Activated naive CD8-positive, alpha-beta T cell treated with anti-CD3 and anti-CD28 coated beads for 36 hours (primary cell): ENCODE data around the gene SLC2A6. TPM values are rescaled to one million over a fixed set of nuclear protein-coding genes. Genes with fewer than 3 reads are reported as not detected.

Experiments
- DNase-seq: peaks from one replicate; pipeline ENCODE4 v3.0.0; 2021
- H3K27ac Mint-ChIP-seq: one replicate; pipeline ENCODE4 v1.8.0; 2022; ENCODE audit warnings: mild to moderate bottlenecking, moderate library complexity, mixed read lengths
- H3K27me3 Mint-ChIP-seq: one replicate; pipeline ENCODE4 v1.8.0; 2022; ENCODE audit warnings: mild to moderate bottlenecking, mixed read lengths
- H3K36me3 Mint-ChIP-seq: one replicate; pipeline ENCODE4 v1.8.0; 2021; ENCODE audit warnings: mild to moderate bottlenecking, mixed read lengths
- H3K4me1 Mint-ChIP-seq: one replicate; pipeline ENCODE4 v1.8.0; 2021; ENCODE audit warnings: mixed read lengths
- H3K4me3 Mint-ChIP-seq: one replicate; pipeline ENCODE4 v1.8.0; 2022; ENCODE audit warnings: mild to moderate bottlenecking, moderate library complexity, mixed read lengths
- H3K9me3 Mint-ChIP-seq: one replicate; pipeline ENCODE4 v1.8.0; 2022; ENCODE audit warnings: mixed read lengths
- total RNA-seq, 2 experiments: library from RNA; stranded (reverse); gene quantifications; one replicate each; pipeline ENCODE4 v1.2.3, GENCODE V29; 2021

The SLC2A6 gene
- total RNA-seq, 2 experiments from 2014 or later = 8.9 to 9.3 TPM

DNA sequence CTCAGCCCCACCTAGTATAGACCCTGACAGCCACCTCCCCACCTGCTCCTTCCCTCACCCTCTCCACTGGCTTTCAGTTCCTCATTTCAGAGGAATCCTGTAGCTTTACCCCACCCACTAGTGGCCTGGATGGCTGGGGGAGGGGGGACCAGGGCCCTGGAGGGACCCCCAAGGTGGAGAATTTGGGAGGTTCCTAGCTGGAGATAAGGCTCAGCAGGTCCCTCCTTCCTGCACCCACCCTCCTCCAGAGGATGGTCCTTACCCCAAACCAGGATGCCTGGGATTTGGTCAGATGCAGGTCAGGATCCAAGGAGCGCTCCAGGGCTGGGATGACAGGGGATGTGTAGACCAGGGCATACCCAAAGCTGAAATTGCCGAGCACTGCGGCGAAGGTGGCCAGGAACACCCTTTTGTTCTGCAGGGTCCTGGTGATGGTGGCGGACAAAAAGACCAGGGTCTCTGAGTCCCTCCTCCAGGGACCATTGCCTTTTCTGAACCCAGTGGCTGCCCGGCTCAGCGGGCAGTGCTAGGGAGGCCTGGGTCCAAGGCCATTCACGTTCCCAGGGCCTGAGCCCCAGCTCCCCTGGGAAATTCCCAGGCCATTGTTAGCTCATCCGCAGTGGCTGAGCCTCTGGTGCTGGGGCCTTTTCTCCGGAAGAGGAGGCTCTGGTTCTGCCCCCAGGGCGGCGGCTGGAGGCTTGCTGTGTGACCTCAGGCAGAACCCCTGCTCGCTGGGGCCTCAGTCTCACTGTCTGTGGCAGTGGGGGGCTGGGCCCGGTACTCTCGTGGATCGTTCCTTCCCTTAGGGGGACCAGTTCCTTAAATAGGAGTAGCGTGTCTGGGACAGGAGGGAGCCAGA, 678 bp downstream of the SLC2A6 start:
- H3K27me3 Mint-ChIP-seq = no peaks in the 10 kb centered on the region
- peak overlapping the region; percentile 67 for H3K27ac Mint-ChIP-seq
- peaks cover 13% of the 10 kb centered on the region for H3K4me1 Mint-ChIP-seq
- H3K36me3 Mint-ChIP-seq = no peaks in the 10 kb centered on the region
- DNase-seq = peak; percentile 19
- H3K9me3 Mint-ChIP-seq = no peaks in the 10 kb centered on the region
- H3K4me3 Mint-ChIP-seq = peak overlapping the region; percentile 81

DNA sequence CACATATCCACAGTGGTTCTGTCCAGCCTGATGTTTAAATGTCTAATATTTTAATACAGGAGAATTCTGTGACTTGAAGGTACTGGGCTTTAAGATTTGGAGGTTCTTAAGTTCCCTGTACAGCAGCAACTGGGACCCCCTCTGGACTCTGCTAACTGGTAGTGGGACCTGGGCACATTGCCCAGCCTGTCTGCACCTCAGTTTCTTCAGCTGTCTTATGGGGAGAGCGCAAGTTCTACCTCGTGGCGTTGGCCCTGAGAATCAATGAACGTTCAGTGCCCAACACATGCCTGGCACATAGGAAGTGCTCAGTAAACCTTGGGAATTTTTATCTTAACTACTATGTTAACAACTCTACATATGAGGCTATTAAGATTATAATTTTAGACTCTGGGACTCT, 1.4 kb downstream of the SLC2A6 start:
- Mint-ChIP-seq H3K4me3 (peak overlapping the region; percentile 81), H3K4me1 (peaks cover 13% of the 10 kb centered on the region), H3K27me3 (no peaks in the 10 kb centered on the region), H3K27ac (no peak overlapping the region), H3K9me3 (no peaks in the 10 kb centered on the region), H3K36me3 (no peaks in the 10 kb centered on the region)
- no peak for DNase-seq

DNA sequence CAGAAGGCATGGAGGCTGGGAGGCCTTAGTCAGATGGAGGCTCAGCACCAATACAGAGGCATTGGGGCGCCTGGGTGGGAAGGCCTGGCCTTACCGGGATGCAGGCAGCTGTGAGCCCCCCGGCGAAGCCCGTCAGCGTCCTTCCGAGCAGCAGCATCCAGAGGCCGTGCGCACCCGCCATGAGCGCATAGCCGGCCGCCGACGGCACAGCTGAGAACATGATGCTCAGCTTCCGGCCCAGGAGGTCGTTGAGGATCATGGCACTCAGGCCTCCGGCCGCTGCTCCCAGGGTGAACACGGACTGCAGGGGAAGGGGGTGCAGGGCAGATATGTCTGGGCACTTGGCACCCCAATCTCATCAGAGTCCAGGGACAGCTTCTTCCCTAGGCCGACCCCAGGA, 2.0 kb downstream of the SLC2A6 start:
- no peaks in the 10 kb centered on the region for H3K9me3 Mint-ChIP-seq
- H3K36me3 Mint-ChIP-seq = no peaks in the 10 kb centered on the region
- peaks cover 13% of the 10 kb centered on the region for H3K4me1 Mint-ChIP-seq
- H3K27ac Mint-ChIP-seq = no peak overlapping the region
- H3K27me3 Mint-ChIP-seq = no peaks in the 10 kb centered on the region
- no peak overlapping the region for H3K4me3 Mint-ChIP-seq
- no peak for DNase-seq

DNA sequence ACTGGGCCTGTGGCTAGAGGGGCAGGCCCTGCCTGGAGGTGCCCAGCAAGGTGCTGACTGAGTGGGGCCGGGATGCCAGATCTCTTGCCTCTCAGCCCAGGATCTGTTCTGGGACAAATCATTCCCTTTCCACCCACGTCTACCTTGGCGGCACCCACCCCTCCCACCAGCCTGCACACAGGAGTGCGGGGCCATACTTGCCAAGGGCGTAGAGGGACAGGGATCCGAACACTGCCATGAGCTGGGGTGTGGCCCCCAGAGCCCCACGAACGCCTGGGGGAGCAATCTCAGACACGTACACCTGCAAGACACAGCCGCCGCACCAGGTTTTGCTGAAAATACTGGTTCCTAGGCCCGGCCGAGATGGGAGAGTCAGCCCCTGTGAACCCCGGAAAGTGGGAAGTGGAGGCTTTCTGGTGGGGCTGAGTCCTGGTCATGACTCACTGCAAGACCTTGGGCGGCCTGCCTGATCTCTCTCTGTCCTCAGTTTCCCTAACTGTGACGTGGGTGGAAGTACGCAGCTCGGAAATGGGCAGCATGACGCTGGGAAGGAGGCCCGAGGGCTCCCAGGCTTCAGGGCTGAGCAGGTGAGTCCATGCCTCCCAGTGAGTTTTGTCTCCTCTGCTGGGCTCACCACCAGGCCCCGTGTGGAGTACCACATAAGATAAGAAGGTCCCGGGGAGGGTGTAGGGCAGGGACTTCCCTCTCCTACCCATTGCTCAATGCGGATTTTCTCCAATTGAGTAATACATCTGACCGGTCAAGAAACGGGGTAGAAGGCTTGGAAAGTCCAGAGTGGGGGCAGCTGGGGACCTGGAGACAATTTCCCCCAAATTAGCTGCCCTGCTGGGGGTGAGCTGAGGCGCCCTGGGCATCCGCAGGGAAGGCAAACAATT, 2.6 kb downstream of the SLC2A6 start:
- Mint-ChIP-seq H3K4me1 (peaks cover 13% of the 10 kb centered on the region), H3K9me3 (no peaks in the 10 kb centered on the region), H3K27ac (no peak overlapping the region), H3K36me3 (no peaks in the 10 kb centered on the region), H3K27me3 (no peaks in the 10 kb centered on the region), H3K4me3 (no peak overlapping the region)
- DNase-seq = no peak

DNA sequence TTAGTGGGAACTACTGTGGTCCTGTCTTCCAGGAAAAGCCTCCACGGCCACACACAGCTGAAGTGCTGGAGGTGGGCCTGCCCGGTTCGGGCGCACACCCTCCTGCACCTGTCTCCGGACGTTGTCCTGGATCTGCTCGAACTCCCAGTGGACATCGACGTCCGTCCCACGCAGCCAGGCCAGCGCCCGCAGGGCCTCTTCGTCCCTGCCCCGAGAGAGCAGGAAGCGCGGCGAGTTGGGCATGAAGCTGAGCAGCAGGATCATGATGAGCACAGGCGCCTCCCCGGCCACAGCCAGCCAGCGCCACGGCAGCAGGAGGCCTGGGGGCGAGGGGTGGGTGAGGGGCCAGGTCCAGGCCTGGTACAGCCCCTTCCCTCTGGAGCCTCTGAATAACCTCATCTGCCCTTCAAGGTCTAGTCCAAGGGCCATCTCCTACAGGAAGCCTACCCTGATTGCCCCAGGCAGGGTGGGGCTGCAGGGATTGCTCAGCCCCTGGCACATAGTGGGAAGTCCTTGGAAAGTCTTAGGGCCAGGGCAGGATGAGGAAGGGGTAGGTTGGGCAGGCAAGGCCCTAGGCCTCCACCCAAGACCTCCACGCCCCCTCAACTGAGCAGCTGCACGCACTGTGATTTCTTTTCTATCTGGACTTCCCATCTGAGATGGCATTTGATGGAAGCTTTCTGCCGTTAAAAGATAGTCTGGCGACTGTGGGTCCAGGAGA, 3.4 kb downstream of the SLC2A6 start:
- no peaks in the 10 kb centered on the region for H3K9me3 Mint-ChIP-seq
- no peaks in the 10 kb centered on the region for H3K27me3 Mint-ChIP-seq
- H3K36me3 Mint-ChIP-seq = no peaks in the 10 kb centered on the region
- DNase-seq = no peak
- peaks cover 13% of the 10 kb centered on the region for H3K4me1 Mint-ChIP-seq
- no peak overlapping the region for H3K4me3 Mint-ChIP-seq
- H3K27ac Mint-ChIP-seq = no peak overlapping the region

DNA sequence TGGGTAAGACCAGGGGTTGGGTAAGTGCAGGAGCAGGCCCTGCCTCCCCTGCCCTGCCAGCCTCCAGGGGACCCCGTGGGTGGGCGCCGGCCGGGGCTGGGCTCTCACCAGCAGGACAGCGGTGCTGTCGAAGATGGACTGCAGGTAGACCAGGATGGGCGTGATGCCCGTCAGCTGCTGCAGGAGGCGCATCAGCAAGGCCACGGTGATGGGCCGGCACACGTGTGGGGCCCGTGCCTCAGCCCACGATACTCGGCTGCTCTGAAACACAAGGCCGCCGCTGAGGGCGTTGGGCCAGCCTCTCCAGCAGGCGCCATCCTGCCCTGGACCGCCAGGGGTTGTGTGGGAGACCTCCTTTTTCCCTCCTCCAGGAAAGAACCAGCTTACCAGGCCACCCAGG, 4.0 kb downstream of the SLC2A6 start:
- H3K36me3 Mint-ChIP-seq = no peaks in the 10 kb centered on the region
- H3K27me3 Mint-ChIP-seq = no peaks in the 10 kb centered on the region
- no peak overlapping the region for H3K4me3 Mint-ChIP-seq
- no peak overlapping the region for H3K27ac Mint-ChIP-seq
- H3K9me3 Mint-ChIP-seq = no peaks in the 10 kb centered on the region
- no peak for DNase-seq
- H3K4me1 Mint-ChIP-seq = peaks cover 13% of the 10 kb centered on the region

DNA sequence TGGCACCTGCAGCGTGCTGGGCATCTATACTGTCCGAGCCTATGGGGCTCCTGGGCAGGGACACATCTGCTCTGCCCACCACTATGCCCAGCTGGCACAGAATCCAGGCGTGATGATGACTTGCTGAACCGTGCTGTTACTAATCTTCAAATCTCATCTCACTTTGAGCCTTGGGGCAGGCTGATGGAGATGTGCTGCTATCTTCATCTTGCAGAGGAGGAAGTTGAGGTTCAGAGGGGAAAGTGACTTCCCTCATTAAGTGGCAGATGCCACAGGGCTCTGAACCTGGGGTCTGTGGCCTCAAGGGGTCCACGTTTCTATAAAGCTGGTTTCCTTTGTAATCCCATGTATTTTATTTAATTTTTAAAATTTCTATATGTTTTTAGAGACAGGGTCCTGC, 4.7 kb downstream of the SLC2A6 start:
- Mint-ChIP-seq H3K27me3 (no peaks in the 10 kb centered on the region), H3K4me1 (peaks cover 8% of the 10 kb centered on the region), H3K36me3 (no peaks in the 10 kb centered on the region), H3K9me3 (no peaks in the 10 kb centered on the region), H3K27ac (no peak overlapping the region), H3K4me3 (no peak overlapping the region)
- no peak for DNase-seq

DNA sequence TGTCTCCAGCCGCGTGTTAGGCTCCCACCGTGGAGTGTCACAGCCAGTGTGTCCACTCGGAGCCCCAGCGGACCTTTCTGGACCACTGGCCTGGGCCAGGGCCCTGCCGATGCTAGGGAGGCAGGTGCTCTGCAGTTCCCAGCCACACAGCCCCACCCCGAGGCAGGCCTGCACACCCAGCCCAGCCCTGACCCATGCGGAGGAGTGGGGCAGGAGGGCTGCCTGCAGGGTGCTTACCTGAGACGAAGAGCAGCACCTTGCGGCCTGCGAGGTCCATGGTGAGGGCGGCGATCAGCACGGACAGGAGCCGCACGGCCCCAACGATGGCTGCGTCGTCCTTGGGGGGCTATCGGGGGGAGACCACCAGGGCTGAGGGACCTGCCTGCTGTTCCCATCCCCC, 5.2 kb downstream of the SLC2A6 start:
- Mint-ChIP-seq H3K27ac (no peak overlapping the region), H3K4me3 (no peak overlapping the region), H3K9me3 (no peaks in the 10 kb centered on the region), H3K4me1 (peaks cover 8% of the 10 kb centered on the region), H3K27me3 (no peaks in the 10 kb centered on the region), H3K36me3 (no peaks in the 10 kb centered on the region)
- no peak for DNase-seq

DNA sequence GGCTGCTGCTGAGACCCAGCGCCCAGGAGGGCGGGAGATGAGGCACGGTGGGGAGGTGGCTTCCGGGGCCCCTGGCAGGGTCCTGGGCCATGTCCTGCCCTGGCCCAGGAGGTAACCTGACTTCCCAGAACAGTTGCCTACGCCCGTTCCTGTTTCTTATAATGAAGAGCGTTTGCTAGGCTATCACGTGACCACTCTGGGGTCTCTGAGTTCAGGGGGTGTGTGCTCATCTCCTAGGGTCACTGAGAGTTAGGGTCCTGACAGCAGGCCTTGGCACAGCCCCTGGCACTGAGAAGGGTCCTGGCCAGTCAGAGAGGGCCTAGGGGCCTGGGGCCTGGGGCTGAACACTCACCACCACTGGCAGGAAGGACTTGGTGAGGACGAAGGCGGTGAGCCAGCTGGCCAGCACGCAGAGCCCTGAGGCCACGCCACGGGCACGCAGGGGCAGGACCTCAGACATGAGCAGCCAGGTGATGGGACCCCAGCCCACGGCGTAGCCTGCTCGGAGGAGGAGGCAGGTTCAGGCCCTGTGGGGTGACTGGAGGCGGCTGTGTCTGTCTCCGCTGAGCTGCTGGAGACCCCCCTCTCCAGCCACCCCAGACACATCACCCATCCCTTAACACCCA, 6.0 kb downstream of the SLC2A6 start:
- no peaks in the 10 kb centered on the region for H3K27me3 Mint-ChIP-seq
- no peaks in the 10 kb centered on the region for H3K9me3 Mint-ChIP-seq
- DNase-seq = no peak
- no peaks in the 10 kb centered on the region for H3K36me3 Mint-ChIP-seq
- H3K4me1 Mint-ChIP-seq = peaks cover 5% of the 10 kb centered on the region
- H3K27ac Mint-ChIP-seq = no peak overlapping the region
- no peak overlapping the region for H3K4me3 Mint-ChIP-seq

DNA sequence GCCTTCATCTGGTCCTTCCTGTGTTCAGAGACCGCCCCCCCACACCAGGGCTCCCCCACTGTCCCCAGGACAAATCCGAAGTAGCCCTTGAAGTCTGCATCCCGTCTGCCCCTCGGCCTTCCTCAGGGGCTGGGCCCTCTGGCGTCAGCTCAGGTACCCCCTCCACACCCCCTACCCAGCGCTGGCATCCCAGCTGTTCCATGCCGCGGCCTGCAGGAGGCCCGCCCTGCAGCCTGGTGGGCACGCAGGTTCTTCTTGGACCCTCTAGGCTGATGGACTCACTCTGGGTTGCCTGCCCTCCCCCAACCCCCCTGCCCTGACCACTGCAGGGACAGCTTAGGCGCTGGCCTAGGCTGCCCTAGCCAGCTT, 6.6 kb downstream of the SLC2A6 start:
- Mint-ChIP-seq H3K36me3 (no peaks in the 10 kb centered on the region), H3K27ac (no peak overlapping the region)
- DNase-seq = no peak

DNA sequence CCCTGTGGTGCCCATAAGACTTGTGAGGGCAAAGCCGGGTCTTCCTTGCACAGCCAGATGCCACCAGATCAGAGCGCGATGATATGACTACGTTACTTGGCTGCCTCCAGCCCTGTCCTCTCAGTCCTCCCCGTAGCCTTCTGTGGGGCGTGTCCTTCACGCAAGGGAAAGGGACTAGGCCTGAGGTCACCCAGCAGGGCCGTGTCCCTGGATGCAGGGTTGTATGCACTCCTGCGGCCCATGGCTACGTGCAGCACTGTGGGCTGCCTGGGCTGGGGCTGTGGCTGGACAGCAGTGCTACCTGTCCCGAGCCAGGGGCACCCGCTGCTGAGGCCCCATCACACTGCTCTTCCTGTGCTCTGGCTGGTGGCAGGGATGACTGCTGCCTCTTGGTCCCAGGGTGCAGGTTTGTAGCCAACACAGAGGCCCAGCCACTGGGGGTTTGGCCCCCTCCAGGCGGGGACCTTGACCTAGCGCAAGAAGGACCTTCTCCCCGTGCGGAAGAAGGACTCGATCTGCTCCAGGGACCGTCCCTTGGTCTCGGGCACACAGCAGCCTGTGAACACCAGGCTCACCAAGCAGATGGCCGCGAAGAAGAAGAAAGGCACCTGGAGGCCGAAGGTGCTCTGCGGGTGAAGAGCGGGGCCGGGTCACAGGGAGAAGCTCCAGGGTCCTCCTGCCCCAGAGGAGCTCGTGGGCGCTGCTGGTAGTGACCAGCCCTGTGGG, 7.2 kb downstream of the SLC2A6 start:
- H3K4me1 Mint-ChIP-seq = no peaks in the 10 kb centered on the region
- H3K9me3 Mint-ChIP-seq = no peaks in the 10 kb centered on the region
- no peak overlapping the region for H3K4me3 Mint-ChIP-seq
- H3K27me3 Mint-ChIP-seq = no peaks in the 10 kb centered on the region
- no peak overlapping the region for H3K27ac Mint-ChIP-seq
- DNase-seq = no peak
- H3K36me3 Mint-ChIP-seq = no peaks in the 10 kb centered on the region

More for the DNA sequence above, 6.6 kb downstream of the SLC2A6 start:
- Mint-ChIP-seq H3K4me3 (no peak overlapping the region), H3K27me3 (no peaks in the 10 kb centered on the region), H3K4me1 (no peaks in the 10 kb centered on the region), H3K9me3 (no peaks in the 10 kb centered on the region)

DNA sequence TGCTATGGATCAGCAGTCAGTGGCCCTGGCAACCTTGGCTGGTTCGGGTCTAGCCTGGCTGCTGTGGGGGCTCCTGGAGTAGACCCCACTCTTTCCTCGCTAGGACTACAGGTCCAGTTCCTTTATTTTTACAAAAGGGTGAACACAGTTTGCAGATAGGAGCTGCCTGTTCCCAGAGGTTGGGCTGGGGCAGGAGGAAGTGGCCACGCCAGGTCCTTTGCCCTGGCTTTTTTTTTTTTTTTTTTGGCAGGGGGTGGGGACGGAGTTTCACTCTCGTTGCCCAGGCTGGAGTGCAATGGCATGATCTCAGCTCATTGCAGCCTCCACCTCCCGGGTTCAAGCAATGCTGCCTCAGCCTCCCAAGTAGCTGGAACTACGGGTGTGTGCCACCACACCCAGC, 7.9 kb downstream of the SLC2A6 start:
- H3K36me3 Mint-ChIP-seq = no peaks in the 10 kb centered on the region
- H3K4me1 Mint-ChIP-seq = no peaks in the 10 kb centered on the region
- H3K27me3 Mint-ChIP-seq = no peaks in the 10 kb centered on the region
- no peak overlapping the region for H3K27ac Mint-ChIP-seq
- DNase-seq = no peak
- no peaks in the 10 kb centered on the region for H3K9me3 Mint-ChIP-seq
- no peak overlapping the region for H3K4me3 Mint-ChIP-seq

DNA sequence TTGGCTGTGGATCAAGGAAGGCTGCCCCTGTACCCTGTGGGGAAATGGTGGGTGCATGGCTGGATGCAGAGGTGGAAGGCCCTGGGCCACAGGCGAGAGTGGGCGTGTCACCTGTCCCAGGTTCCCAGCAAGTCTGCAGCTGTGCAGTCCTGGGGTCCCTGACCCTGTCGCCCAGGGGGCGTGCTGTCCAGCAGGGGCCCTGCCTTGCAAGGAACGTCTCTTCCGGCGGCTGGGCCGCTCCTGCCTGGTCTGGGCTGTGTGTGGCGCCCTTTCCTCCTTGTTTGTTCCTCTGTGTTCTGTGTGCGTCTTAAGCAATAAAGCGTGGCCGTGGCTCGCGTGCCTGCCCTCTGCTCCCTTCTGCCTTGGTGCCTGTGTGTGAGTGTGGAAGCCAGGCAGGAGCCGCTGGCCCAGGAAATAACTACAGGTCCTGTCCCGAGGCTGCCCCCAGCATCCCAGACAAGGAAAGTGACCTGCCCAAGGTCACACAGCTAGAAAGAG, 8.4 kb downstream of the SLC2A6 start:
- no peak for DNase-seq
- no peaks in the 10 kb centered on the region for H3K27me3 Mint-ChIP-seq
- no peak overlapping the region for H3K27ac Mint-ChIP-seq
- no peaks in the 10 kb centered on the region for H3K36me3 Mint-ChIP-seq
- H3K4me3 Mint-ChIP-seq = no peak overlapping the region
- no peaks in the 10 kb centered on the region for H3K9me3 Mint-ChIP-seq
- no peaks in the 10 kb centered on the region for H3K4me1 Mint-ChIP-seq

DNA sequence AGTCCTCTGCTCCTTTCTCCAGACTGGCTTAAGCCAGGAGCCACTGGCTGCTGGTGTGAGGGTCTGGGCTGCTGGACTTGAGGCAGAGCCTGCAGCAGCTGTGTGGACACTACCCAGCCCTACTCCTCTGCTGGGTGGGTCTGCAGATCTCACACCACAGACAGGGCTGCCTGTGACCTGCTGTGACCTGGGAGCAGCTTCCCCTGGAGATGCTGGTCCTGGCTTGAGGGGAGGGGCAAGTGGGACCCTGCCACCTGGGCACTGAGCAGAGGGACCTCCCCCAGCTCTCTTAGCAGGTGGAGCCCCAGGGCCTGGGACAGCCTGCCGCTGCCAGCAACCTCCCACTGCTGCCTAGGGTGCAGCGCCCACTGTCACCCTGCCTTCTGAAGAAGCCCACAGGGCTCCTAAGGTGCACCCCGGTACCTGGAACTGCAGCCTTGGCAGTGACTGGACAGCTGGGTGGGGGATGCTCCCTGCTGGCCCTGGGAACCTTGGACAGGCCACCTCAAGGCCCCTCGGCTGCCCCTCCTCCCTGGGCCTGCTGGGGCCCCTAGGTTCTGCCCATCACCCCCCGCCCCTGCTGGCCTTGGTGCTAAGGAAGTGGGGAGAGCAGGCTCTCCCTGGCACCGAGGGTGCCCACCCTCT, 10.0 kb downstream of the SLC2A6 start:
- Mint-ChIP-seq H3K36me3 (no peaks in the 10 kb centered on the region), H3K9me3 (no peaks in the 10 kb centered on the region), H3K4me3 (no peak overlapping the region), H3K4me1 (no peaks in the 10 kb centered on the region), H3K27ac (no peak overlapping the region), H3K27me3 (no peaks in the 10 kb centered on the region)
- no peak for DNase-seq
